ENCODE data around the gene SQSTM1. TPM values are rescaled to one million over a fixed set of nuclear protein-coding genes. Genes with fewer than 3 reads are reported as not detected.

The SQSTM1 gene
- total RNA-seq, 2 experiments from 2014 or later, result 58.5 to 81.1 TPM

- H3K27ac ChIP-seq (ENCODE audit: low read depth, low read length, poor library complexity, severe bottlenecking), result no peak overlapping the region
- intact Hi-C loops (cut with micrococcal nuclease; ENCODE audit: unreplicated experiment), result no loop called here
These were observed 47.8 kb downstream of the SQSTM1 start for GRCh38 chr5:179868541-179868940.

GRCh38 chr5:179869101-179869500 lies 48.4 kb downstream of the SQSTM1 start:
- peaks cover 10% of the 10 kb centered on the region for H3K4me1 ChIP-seq (ENCODE audit: insufficient read depth, low read length, poor library complexity, severe bottlenecking)
- H3K4me2 ChIP-seq (ENCODE audit: low read length), result no peak overlapping the region
- H3K9me3 ChIP-seq (ENCODE audit: low read length), result no peaks in the 10 kb centered on the region
- H3K27ac ChIP-seq (ENCODE audit: low read depth, low read length, poor library complexity, severe bottlenecking), result no peak overlapping the region
- no peak overlapping the region for H3K4me3 ChIP-seq (ENCODE audit: low read depth, low read length, poor library complexity, severe bottlenecking)
- intact Hi-C loops (cut with micrococcal nuclease; ENCODE audit: unreplicated experiment), result no loop called here
- H3K9me2 ChIP-seq (ENCODE audit: insufficient read depth, low read length), result no peaks in the 10 kb centered on the region
- no TSS peak for BruUV-seq (replicated peaks)
- no peak for DNase-seq (ENCODE audit: low spot score)
- peaks cover 77% of the 10 kb centered on the region for H3K36me3 ChIP-seq (ENCODE audit: insufficient read depth, low read length)
- no peaks in the 10 kb centered on the region for H4K20me1 ChIP-seq (ENCODE audit: insufficient read depth, low read length)
- no peak overlapping the region for H2AFZ ChIP-seq (ENCODE audit: low read length)
- CTCF ChIA-PET (ENCODE audit: unreplicated experiment), result no interaction called here
- POLR2A ChIA-PET, result no interaction called here
- TF ChIP-seq EZH2phosphoT487 (IDR thresholded peaks at IDR 0.05; ENCODE audit: borderline replicate concordance, low read depth, low read length), result no peak
- TF ChIP-seq CTCF (conservative IDR thresholded peaks at IDR 0.05; ENCODE audit: low read length), result no peak
- no peaks in the 10 kb centered on the region for H3K79me2 ChIP-seq (ENCODE audit: insufficient read depth, low read depth, low read length)

More at GRCh38 chr5:179868541-179868940, 47.8 kb downstream of the SQSTM1 start:
- Histone ChIP-seq H3K79me2 (ENCODE audit: insufficient read depth, low read depth, low read length) (no peaks in the 10 kb centered on the region), H3K9me3 (ENCODE audit: low read length) (no peaks in the 10 kb centered on the region), H3K36me3 (ENCODE audit: insufficient read depth, low read length) (peaks cover 77% of the 10 kb centered on the region), H3K4me1 (ENCODE audit: insufficient read depth, low read length, poor library complexity, severe bottlenecking) (peaks cover 10% of the 10 kb centered on the region), H4K20me1 (ENCODE audit: insufficient read depth, low read length) (no peaks in the 10 kb centered on the region), H3K4me3 (ENCODE audit: low read depth, low read length, poor library complexity, severe bottlenecking) (no peak overlapping the region), H3K9me2 (ENCODE audit: insufficient read depth, low read length) (no peaks in the 10 kb centered on the region), H3K4me2 (ENCODE audit: low read length) (no peak overlapping the region), H2AFZ (ENCODE audit: low read length) (no peak overlapping the region)
- ChIA-PET POLR2A (interaction anchor here (1.1 kb wide), 1 partner anchor 8 kb away, joined by 6 read pairs; no protein-coding TSS in a partner anchor), CTCF (ENCODE audit: unreplicated experiment) (no interaction called here)
- no peak for TF ChIP-seq EZH2phosphoT487 (IDR thresholded peaks at IDR 0.05; ENCODE audit: borderline replicate concordance, low read depth, low read length)
- TF ChIP-seq CTCF (conservative IDR thresholded peaks at IDR 0.05; ENCODE audit: low read length), result no peak
- no TSS peak for BruUV-seq (replicated peaks)
- DNase-seq (ENCODE audit: low spot score), result no peak

- Histone ChIP-seq H3K4me2 (ENCODE audit: low read length) (no peak overlapping the region), H3K27ac (ENCODE audit: low read depth, low read length, poor library complexity, severe bottlenecking) (no peak overlapping the region), H3K4me1 (ENCODE audit: insufficient read depth, low read length, poor library complexity, severe bottlenecking) (peaks cover 10% of the 10 kb centered on the region), H3K79me2 (ENCODE audit: insufficient read depth, low read depth, low read length) (no peaks in the 10 kb centered on the region), H3K36me3 (ENCODE audit: insufficient read depth, low read length) (peaks cover 79% of the 10 kb centered on the region), H3K9me3 (ENCODE audit: low read length) (no peaks in the 10 kb centered on the region), H4K20me1 (ENCODE audit: insufficient read depth, low read length) (no peaks in the 10 kb centered on the region), H3K9me2 (ENCODE audit: insufficient read depth, low read length) (no peaks in the 10 kb centered on the region), H3K4me3 (ENCODE audit: low read depth, low read length, poor library complexity, severe bottlenecking) (no peak overlapping the region), H2AFZ (ENCODE audit: low read length) (no peak overlapping the region)
- ChIA-PET POLR2A (no interaction called here), CTCF (ENCODE audit: unreplicated experiment) (no interaction called here)
- no TSS peak for BruUV-seq (replicated peaks)
- no peak for DNase-seq (ENCODE audit: low spot score)
- intact Hi-C loops (cut with micrococcal nuclease; ENCODE audit: unreplicated experiment), result no loop called here
- TF ChIP-seq EZH2phosphoT487 (IDR thresholded peaks at IDR 0.05; ENCODE audit: borderline replicate concordance, low read depth, low read length), result no peak
- TF ChIP-seq CTCF (conservative IDR thresholded peaks at IDR 0.05; ENCODE audit: low read length), result no peak
These were observed 49.1 kb downstream of the SQSTM1 start for GRCh38 chr5:179869641-179870402.

Measured in OCI-LY7 (cell line).